ENCODE measurements around the gene ZNF281. TPM values are rescaled to one million over a fixed set of nuclear protein-coding genes. Genes with fewer than 3 reads are reported as not detected.

Gene ZNF281
- total RNA-seq, 1 donor from 2014 or later = 34.9 TPM

GRCh38 chr1:200410566-200410878 lies 686 bp upstream of the ZNF281 start:
- Mint-ChIP-seq H3K27me3 (ENCODE audit: low read depth) (no peaks in the 10 kb centered on the region), H3K27ac (ENCODE audit: unreplicated experiment) (peak overlapping the region; percentile 96), H3K4me1 (ENCODE audit: low read depth) (peaks cover 52% of the 10 kb centered on the region), H3K36me3 (ENCODE audit: low read depth) (peaks cover 34% of the 10 kb centered on the region), H3K4me3 (ENCODE audit: unreplicated experiment) (peak overlapping the region; percentile 86), H3K9me3 (ENCODE audit: low read depth) (peaks cover 22% of the 10 kb centered on the region)
- no peak for DNase-seq (ENCODE audit: low spot score)
- no peak for TF ChIP-seq CTCF (IDR thresholded peaks at IDR 0.05)

GRCh38 chr1:200409203-200409760 lies 554 bp downstream of the ZNF281 start:
- H3K9me3 Mint-ChIP-seq (ENCODE audit: low read depth) = peaks cover 22% of the 10 kb centered on the region
- no peaks in the 10 kb centered on the region for H3K27me3 Mint-ChIP-seq (ENCODE audit: low read depth)
- H3K36me3 Mint-ChIP-seq (ENCODE audit: low read depth) = peaks cover 38% of the 10 kb centered on the region
- DNase-seq (ENCODE audit: low spot score) = no peak
- TF ChIP-seq CTCF (IDR thresholded peaks at IDR 0.05) = peak; percentile 32
- peak overlapping the region; percentile 96 for H3K27ac Mint-ChIP-seq (ENCODE audit: unreplicated experiment)
- peak overlapping the region; percentile 86 for H3K4me3 Mint-ChIP-seq (ENCODE audit: unreplicated experiment)
- H3K4me1 Mint-ChIP-seq (ENCODE audit: low read depth) = peaks cover 57% of the 10 kb centered on the region

- H3K27ac Mint-ChIP-seq (ENCODE audit: unreplicated experiment) = no peak overlapping the region
- H3K27me3 Mint-ChIP-seq (ENCODE audit: low read depth) = no peaks in the 10 kb centered on the region
- TF ChIP-seq CTCF (IDR thresholded peaks at IDR 0.05) = no peak
- H3K4me3 Mint-ChIP-seq (ENCODE audit: unreplicated experiment) = peak overlapping the region; percentile 49
- H3K36me3 Mint-ChIP-seq (ENCODE audit: low read depth) = peaks cover 43% of the 10 kb centered on the region
- peaks cover 22% of the 10 kb centered on the region for H3K9me3 Mint-ChIP-seq (ENCODE audit: low read depth)
- no peak for DNase-seq (ENCODE audit: low spot score)
- peaks cover 82% of the 10 kb centered on the region for H3K4me1 Mint-ChIP-seq (ENCODE audit: low read depth)
Measured at GRCh38 chr1:200406161-200406797, 3.6 kb downstream of the ZNF281 start.

GRCh38 chr1:200405264-200405663 lies 4.6 kb downstream of the ZNF281 start:
- Mint-ChIP-seq H3K27me3 (ENCODE audit: low read depth) (no peaks in the 10 kb centered on the region), H3K4me3 (ENCODE audit: unreplicated experiment) (peak overlapping the region; percentile 49), H3K9me3 (ENCODE audit: low read depth) (peaks cover 22% of the 10 kb centered on the region), H3K27ac (ENCODE audit: unreplicated experiment) (no peak overlapping the region), H3K4me1 (ENCODE audit: low read depth) (peaks cover 85% of the 10 kb centered on the region), H3K36me3 (ENCODE audit: low read depth) (peaks cover 43% of the 10 kb centered on the region)
- no peak for DNase-seq (ENCODE audit: low spot score)
- no peak for TF ChIP-seq CTCF (IDR thresholded peaks at IDR 0.05)

- H3K27ac Mint-ChIP-seq (ENCODE audit: unreplicated experiment) = no peak overlapping the region
- no peak overlapping the region for H3K4me3 Mint-ChIP-seq (ENCODE audit: unreplicated experiment)
- peaks cover 9% of the 10 kb centered on the region for H3K9me3 Mint-ChIP-seq (ENCODE audit: low read depth)
- H3K27me3 Mint-ChIP-seq (ENCODE audit: low read depth) = no peaks in the 10 kb centered on the region
- no peak for DNase-seq (ENCODE audit: low spot score)
- TF ChIP-seq CTCF (IDR thresholded peaks at IDR 0.05) = no peak
- H3K36me3 Mint-ChIP-seq (ENCODE audit: low read depth) = peaks cover 22% of the 10 kb centered on the region
- peaks cover 69% of the 10 kb centered on the region for H3K4me1 Mint-ChIP-seq (ENCODE audit: low read depth)
Measured at GRCh38 chr1:200401708-200402107, 8.1 kb downstream of the ZNF281 start.
